H1 (cell line): ENCODE measurements around the gene SGK1. TPM values are rescaled to one million over a fixed set of nuclear protein-coding genes. Genes with fewer than 3 reads are reported as not detected.

Experiments
- CTCF ChIA-PET: fragments of 300-600 bp; sonication (Branson Sonifier 250); formaldehyde crosslinking; loops from one replicate; lab custom pipeline; 2021; ENCODE audit not compliant: partially characterized antibody; lab: Charles Lee
- POLR2A ChIA-PET: fragments of 300-600 bp; sonication (Branson Sonifier 250); formaldehyde crosslinking; loops from one replicate; lab custom pipeline; 2021; ENCODE audit warnings: inconsistent platforms; ENCODE audit not compliant: partially characterized antibody; lab: Charles Lee
- DNase-seq, 2 experiments: peaks; one replicate each; pipeline versions ENCODE4 v3.0.0 to v3.0.0-alpha.2; 2010 to 2022; ENCODE audit warnings: low spot score in 2 of 2, low read depth in 1 of 2, mixed read lengths in 1 of 2
- FAIRE-seq: peaks from 2 replicates; lab custom pipeline; 2011; peaks lifted over from hg19 to GRCh38; lab: Jason Lieb, UNC
- H2AFZ ChIP-seq: 2 replicates; pipeline ENCODE4 v1.8.1; 2012; ENCODE audit warnings: low read length, inconsistent platforms
- H2AK5ac ChIP-seq: 2 replicates; pipeline ENCODE4 v1.6.1; 2013; ENCODE audit warnings: low read depth, low read length
- H2BK120ac ChIP-seq: replicated peaks from 2 replicates; pipeline ENCODE3; 2013; ENCODE audit warnings: low read depth, low read length, inconsistent platforms
- H2BK12ac ChIP-seq: 2 replicates; pipeline ENCODE4 v1.6.1; 2013; ENCODE audit warnings: low read depth, low read length
- H2BK15ac ChIP-seq: 2 replicates; pipeline ENCODE4 v1.6.1; 2013; ENCODE audit warnings: low read length
- H2BK20ac ChIP-seq: 2 replicates; pipeline ENCODE4 v1.6.1; 2013; ENCODE audit warnings: low read length
- H2BK5ac ChIP-seq: 2 replicates; pipeline ENCODE4 v1.6.1; 2013; ENCODE audit warnings: low read depth, low read length
- H3K14ac ChIP-seq: 2 replicates; pipeline ENCODE4 v1.6.1; 2013; ENCODE audit warnings: inconsistent platforms; ENCODE audit not compliant: insufficient read length
- H3K18ac ChIP-seq: 2 replicates; pipeline ENCODE4 v1.6.1; 2013; ENCODE audit warnings: low read length; ENCODE audit errors: extremely low read depth
- H3K23ac ChIP-seq: 2 replicates; pipeline ENCODE4 v1.6.1; 2013; ENCODE audit warnings: inconsistent platforms; ENCODE audit not compliant: insufficient read length
- H3K23me2 ChIP-seq: 2 replicates; pipeline ENCODE4 v1.6.1; 2013; ENCODE audit warnings: low read depth, low read length
- H3K27ac ChIP-seq: 2 replicates; pipeline ENCODE4 v1.6.1; 2011; ENCODE audit warnings: low read depth, low read length, inconsistent platforms
- H3K27me3 ChIP-seq, 4 experiments: replicated peaks in 1 of 4; 1 replicate in 1 of 4; 2 replicates in 3 of 4; pipeline versions ENCODE4 v1.6.1 to v1.8.1; 2011 to 2013; ENCODE audit warnings: low read length in 3 of 4, mild to moderate bottlenecking in 3 of 4, inconsistent platforms in 2 of 4, mixed read lengths in 2 of 4, moderate library complexity in 1 of 4; ENCODE audit not compliant: control insufficient read depth in 3 of 4, insufficient read depth in 3 of 4; ENCODE audit errors: extremely low read depth in 1 of 4
- H3K36me3 ChIP-seq, 4 experiments: 2 replicates each; pipeline versions ENCODE4 v1.6.1 to v1.8.1; 2011 to 2013; ENCODE audit warnings: mild to moderate bottlenecking in 4 of 4, low read length in 3 of 4, moderate library complexity in 2 of 4, control low read depth in 1 of 4, inconsistent platforms in 1 of 4; ENCODE audit not compliant: insufficient read depth in 4 of 4, control insufficient read depth in 2 of 4
- H3K4ac ChIP-seq: replicated peaks from 2 replicates; pipeline ENCODE3; 2013; ENCODE audit warnings: low read length, low read depth, mixed read lengths, inconsistent platforms; ENCODE audit not compliant: insufficient read length
- H3K4me1 ChIP-seq, 4 experiments: replicated peaks in 1 of 4; 1 replicate in 1 of 4; 2 replicates in 3 of 4; pipeline versions ENCODE4 v1.6.1 to v1.8.1; 2011 to 2013; ENCODE audit warnings: low read length in 3 of 4, inconsistent platforms in 2 of 4, mixed read lengths in 1 of 4; ENCODE audit not compliant: insufficient read depth in 4 of 4, control insufficient read depth in 3 of 4
- H3K4me2 ChIP-seq, 2 experiments: 2 replicates each; pipeline versions ENCODE4 v1.6.1 to v1.8.1; 2011 to 2013; ENCODE audit warnings: low read depth in 2 of 2, low read length in 2 of 2, control low read depth in 1 of 2, inconsistent platforms in 1 of 2, mild to moderate bottlenecking in 1 of 2; ENCODE audit not compliant: insufficient read depth in 1 of 2
- H3K4me3 ChIP-seq, 4 experiments: fragments of 200-600, 300-600 bp in 1 of 4; sonication (generic), shearing (Covaris generic), sonication (Bioruptor Twin) in 1 of 4; 2 replicates each; pipeline versions ENCODE4 v1.5.1 to v1.8.1; 2011 to 2016; ENCODE audit warnings: low read length in 4 of 4, low read depth in 3 of 4, control low read depth in 2 of 4, inconsistent platforms in 2 of 4, mild to moderate bottlenecking in 2 of 4, mixed read lengths in 1 of 4, moderate library complexity in 1 of 4; ENCODE audit not compliant: insufficient read depth in 2 of 4; ENCODE audit errors: extremely low read depth in 1 of 4
- H3K56ac ChIP-seq: replicated peaks from 2 replicates; pipeline ENCODE3; 2013; ENCODE audit warnings: low read depth, mild to moderate bottlenecking, mixed read lengths, low read length, inconsistent platforms; ENCODE audit not compliant: insufficient read length
- H3K79me1 ChIP-seq: 2 replicates; pipeline ENCODE4 v1.6.1; 2013; ENCODE audit warnings: low read depth, low read length, control low read depth
- H3K79me2 ChIP-seq, 2 experiments: 2 replicates each; pipeline versions ENCODE4 v1.6.1 to v1.8.1; 2012 to 2013; ENCODE audit warnings: low read length in 2 of 2, mild to moderate bottlenecking in 2 of 2, inconsistent platforms in 1 of 2; ENCODE audit not compliant: insufficient read depth in 2 of 2, control insufficient read depth in 1 of 2
- H3K9ac ChIP-seq, 4 experiments: replicated peaks in 1 of 4; 1 replicate in 1 of 4; 2 replicates in 3 of 4; pipeline versions ENCODE4 v1.6.1 to v1.8.1; 2011 to 2013; ENCODE audit warnings: low read depth in 3 of 4, low read length in 3 of 4, control low read depth in 2 of 4, mild to moderate bottlenecking in 2 of 4, moderate library complexity in 2 of 4, inconsistent platforms in 1 of 4; ENCODE audit errors: extremely low read depth in 1 of 4
- H3K9me3 ChIP-seq, 2 experiments: 2 replicates each; pipeline versions ENCODE4 v1.6.1 to v1.8.1; 2012 to 2013; ENCODE audit warnings: mild to moderate bottlenecking in 2 of 2, moderate library complexity in 2 of 2, control low read depth in 1 of 2, inconsistent platforms in 1 of 2, low read depth in 1 of 2, low read length in 1 of 2, mixed read lengths in 1 of 2; ENCODE audit not compliant: insufficient read depth in 2 of 2
- H4K20me1 ChIP-seq, 2 experiments: replicated peaks in 1 of 2; 2 replicates each; pipeline versions ENCODE3 to v1.8.1; 2011 to 2013; ENCODE audit warnings: inconsistent platforms in 2 of 2, low read length in 2 of 2, mild to moderate bottlenecking in 1 of 2; ENCODE audit not compliant: insufficient read depth in 2 of 2, control insufficient read depth in 1 of 2
- H4K5ac ChIP-seq: 2 replicates; pipeline ENCODE4 v1.6.1; 2013; ENCODE audit warnings: low read length, low read depth, mixed read lengths, inconsistent platforms; ENCODE audit not compliant: insufficient read length
- H4K8ac ChIP-seq: 2 replicates; pipeline ENCODE4 v1.8.0; 2013; ENCODE audit warnings: mild to moderate bottlenecking, moderate library complexity, low read length, inconsistent platforms; ENCODE audit not compliant: insufficient read depth; ENCODE audit errors: extremely low read depth
- H4K91ac ChIP-seq: replicated peaks from 2 replicates; pipeline ENCODE3; 2013; ENCODE audit warnings: low read length, mixed read lengths, inconsistent platforms; ENCODE audit not compliant: insufficient read length
- RBBP5 ChIP-seq: IDR thresholded peaks from 2 replicates; pipeline ENCODE4 v1.7.1; 2012; ENCODE audit warnings: low read depth, mild to moderate bottlenecking, inconsistent platforms, low read length, moderate library complexity, borderline replicate concordance
- YY1 ChIP-seq: IDR thresholded peaks from 2 replicates; pipeline ENCODE4 v1.6.1; 2011; ENCODE audit warnings: low read depth, mild to moderate bottlenecking, low read length
- WGBS, 2 experiments: shearing (Covaris generic) in 1 of 2; methylation state at CpG; one replicate each; pipeline versions ENCODE4 v1.1.6 to v1.1.7; 2013 to 2015; ENCODE audit warnings: low lambda C conversion rate in 2 of 2, mixed read lengths in 2 of 2, inconsistent platforms in 1 of 2, low coverage in 1 of 2, missing lambda C conversion rate in 1 of 2; ENCODE audit not compliant: insufficient replicate concordance in 2 of 2, insufficient coverage in 1 of 2, insufficient read length in 1 of 2; ENCODE audit errors: extremely low coverage in 1 of 2, missing lambda C conversion rate in 1 of 2; 5-methylcytosine and 5-hydroxymethylcytosine counted together
- polyA plus RNA-seq, 7 experiments: library from polyadenylated mRNA; depleted of rRNA in 3 of 7; stranded (reverse) in 5 of 7; unstranded in 2 of 7; fragments of >200 nt in 5 of 7; fragments of 200-250 nt in 2 of 7; gene quantifications; 1 replicate in 5 of 7; 2 replicates in 1 of 7; 4 replicates in 1 of 7; pipeline versions ENCODE4 v1.2.1 to v1.2.3, GENCODE V29; 2011 to 2013; ENCODE audit warnings: missing spikeins in 2 of 7, mixed read lengths in 2 of 7
- total RNA-seq: library from RNA; stranded (reverse); fragmentation: NEBNext Ultra II Directional; extraction: Animal tissue kit (Norgen Biotek cat#: 25700); gene quantifications from 2 replicates; pipeline ENCODE4 v1.2.1, GENCODE V29; 2021

Gene SGK1
- total and polyA plus RNA-seq, 2 of the 8 experiments (the other 6 are each of a cell fraction or from before 2014, with no cell fraction given) = 14.5 to 18.4 TPM

- no peak overlapping the region for H4K8ac ChIP-seq
- H3K4me3 ChIP-seq = no peak overlapping the region
- no peak for FAIRE-seq
- no peaks in the 10 kb centered on the region for H3K9me3 ChIP-seq
- no peak for DNase-seq
- no peak overlapping the region for H3K18ac ChIP-seq
- H3K36me3 ChIP-seq = no peaks in the 10 kb centered on the region
- no peak overlapping the region for H2BK120ac ChIP-seq
- H4K20me1 ChIP-seq = no peaks in the 10 kb centered on the region
- H3K9ac ChIP-seq = no peak overlapping the region
- H3K4ac ChIP-seq = no peak overlapping the region
- no peak overlapping the region for H2BK20ac ChIP-seq
- H4K5ac ChIP-seq = no peak overlapping the region
- no peak overlapping the region for H2BK15ac ChIP-seq
- H2BK5ac ChIP-seq = no peak overlapping the region
- no peak overlapping the region for H3K4me2 ChIP-seq
- no peak overlapping the region for H2AK5ac ChIP-seq
- no peak overlapping the region for H3K56ac ChIP-seq
- H3K23me2 ChIP-seq = no peaks in the 10 kb centered on the region
- H3K27me3 ChIP-seq = no peaks in the 10 kb centered on the region
- H3K79me2 ChIP-seq = no peaks in the 10 kb centered on the region
- no peak overlapping the region for H3K23ac ChIP-seq
- H3K79me1 ChIP-seq = no peaks in the 10 kb centered on the region
- H3K4me1 ChIP-seq = no peaks in the 10 kb centered on the region
- H4K91ac ChIP-seq = no peak overlapping the region
- H2BK12ac ChIP-seq = no peak overlapping the region
- WGBS, 2 experiments = 97% methylated on average over 3 of the region's 3 CpGs; no CpG with 5 or more reads in 1 of the 2 experiments
- ChIA-PET CTCF (no interaction called here), POLR2A (no interaction called here)
- H3K27ac ChIP-seq = no peak overlapping the region
- H3K14ac ChIP-seq = no peak overlapping the region
- no peak overlapping the region for H2AFZ ChIP-seq
- TF ChIP-seq RBBP5 (no peak), YY1 (no peak)
Measured at GRCh38 chr6:134258849-134259306, 59.0 kb downstream of the SGK1 start.
